Ascending aorta (tissue), 2 donors: ENCODE results near the gene HHIP. TPM values are rescaled to one million over a fixed set of nuclear protein-coding genes. Genes with fewer than 3 reads are reported as not detected.

Source experiments
- DNase-seq, 2 donors: peaks; one replicate each; pipeline ENCODE4 v3.0.0-alpha.2; 2019; ENCODE audit warnings: low spot score in 2 of 2
- H3K27ac ChIP-seq, 2 donors: fragments of 200-600 bp; sonication (generic); one replicate each; pipeline ENCODE4 v1.5.1; 2016 to 2017; ENCODE audit warnings: mild to moderate bottlenecking in 1 of 2
- H3K27me3 ChIP-seq: fragments of 200-600 bp; sonication (generic); one replicate; pipeline ENCODE4 v1.5.1; 2017
- H3K36me3 ChIP-seq, 2 donors: fragments of 200-600 bp; sonication (generic); one replicate each; pipeline ENCODE4 v1.5.1; 2016
- H3K4me1 ChIP-seq, 2 donors: fragments of 200-600 bp; sonication (generic); one replicate each; pipeline ENCODE4 v1.5.1; 2016 to 2017; ENCODE audit warnings: mild to moderate bottlenecking in 1 of 2
- H3K4me3 ChIP-seq, 2 donors: fragments of 200-600 bp; sonication (generic); one replicate each; pipeline ENCODE4 v1.5.1; 2016 to 2017; ENCODE audit warnings: mild to moderate bottlenecking in 1 of 2
- H3K9me3 ChIP-seq, 2 donors: fragments of 200-600 bp; sonication (generic); one replicate each; pipeline ENCODE4 v1.5.1; 2016
- CTCF ChIP-seq, 3 experiments: fragments of 200-600 bp in 2 of 3; fragments of 450-650 bp in 1 of 3; sonication (generic) in 2 of 3; IDR thresholded peaks; one replicate each; pipeline ENCODE4 v1.5.1; 2016 to 2019; ENCODE audit warnings: antibody characterized with exemption in 3 of 3, mild to moderate bottlenecking in 1 of 3, moderate library complexity in 1 of 3
- intact Hi-C: fragments of 100-400 bp; cut with DNase I; formaldehyde crosslinking; loops from one replicate; pipeline ENCODE4 v1.15.1; 2023
- total RNA-seq: library from RNA; depleted of rRNA; stranded (reverse); fragments of >200 nt; gene quantifications from one replicate; pipeline ENCODE4 v1.1.0, GENCODE V29; 2016

HHIP gene
- total RNA-seq, 1 donor from 2014 or later: 2.2 TPM

GRCh38 chr4:144715230-144715629, 69.3 kb downstream of the HHIP start:
- DNase-seq: no peak
- H3K27me3 ChIP-seq: no peaks in the 10 kb centered on the region
- no peaks in the 10 kb centered on the region for H3K36me3 ChIP-seq
- H3K4me1 ChIP-seq: no peaks in the 10 kb centered on the region
- intact Hi-C loops: no loop called here
- H3K9me3 ChIP-seq: no peaks in the 10 kb centered on the region
- no peak overlapping the region for H3K27ac ChIP-seq
- no peak for TF ChIP-seq CTCF (IDR thresholded peaks at IDR 0.05)
- no peak overlapping the region for H3K4me3 ChIP-seq

GRCh38 chr4:144716778-144717177, 70.8 kb downstream of the HHIP start:
- no peaks in the 10 kb centered on the region for H3K27me3 ChIP-seq
- H3K4me3 ChIP-seq: no peak overlapping the region
- no peaks in the 10 kb centered on the region for H3K36me3 ChIP-seq
- TF ChIP-seq CTCF (IDR thresholded peaks at IDR 0.05): no peak
- H3K9me3 ChIP-seq: no peaks in the 10 kb centered on the region
- no peaks in the 10 kb centered on the region for H3K4me1 ChIP-seq
- intact Hi-C loops: no loop called here
- no peak overlapping the region for H3K27ac ChIP-seq
- no peak for DNase-seq

GRCh38 chr4:144718958-144719512, 73.1 kb downstream of the HHIP start:
- no peak for DNase-seq
- TF ChIP-seq CTCF (IDR thresholded peaks at IDR 0.05): no peak
- Histone ChIP-seq H3K9me3 (no peaks in the 10 kb centered on the region), H3K4me1 (no peaks in the 10 kb centered on the region), H3K27me3 (no peaks in the 10 kb centered on the region), H3K27ac (no peak overlapping the region), H3K4me3 (no peak overlapping the region), H3K36me3 (no peaks in the 10 kb centered on the region)
- intact Hi-C loops: no loop called here

- intact Hi-C loops: no loop called here
- no peak for TF ChIP-seq CTCF (IDR thresholded peaks at IDR 0.05)
These were observed 74.5 kb downstream of the HHIP start for GRCh38 chr4:144720491-144720890.

GRCh38 chr4:144721994-144722393, 76.0 kb downstream of the HHIP start:
- intact Hi-C loops: no loop called here

More at GRCh38 chr4:144720491-144720890, 74.5 kb downstream of the HHIP start:
- Histone ChIP-seq H3K4me1 (no peaks in the 10 kb centered on the region), H3K27ac (no peak overlapping the region), H3K4me3 (no peak overlapping the region), H3K36me3 (no peaks in the 10 kb centered on the region), H3K9me3 (no peaks in the 10 kb centered on the region), H3K27me3 (no peaks in the 10 kb centered on the region)
- DNase-seq: no peak

More at GRCh38 chr4:144721994-144722393, 76.0 kb downstream of the HHIP start:
- no peaks in the 10 kb centered on the region for H3K4me1 ChIP-seq
- TF ChIP-seq CTCF (IDR thresholded peaks at IDR 0.05): no peak
- no peaks in the 10 kb centered on the region for H3K9me3 ChIP-seq
- no peak overlapping the region for H3K27ac ChIP-seq
- no peaks in the 10 kb centered on the region for H3K27me3 ChIP-seq
- no peak overlapping the region for H3K4me3 ChIP-seq
- DNase-seq: no peak
- no peaks in the 10 kb centered on the region for H3K36me3 ChIP-seq
